HepG2 (cell line): ENCODE data around the gene CAMKMT. TPM values are rescaled to one million over a fixed set of nuclear protein-coding genes. Genes with fewer than 3 reads are reported as not detected.

Experiments used
- HNF4G ChIP-seq, 2 experiments: sonication (generic) in 1 of 2; formaldehyde crosslinking in 1 of 2; IDR thresholded peaks; 2 replicates each; pipeline versions ENCODE4 v1.4.0 to v1.6.1; 2011 to 2020; ENCODE audit warnings: borderline replicate concordance in 2 of 2, low read depth in 2 of 2, mild to moderate bottlenecking in 2 of 2, low read length in 1 of 2, missing genetic modification reagents in 1 of 2, moderate library complexity in 1 of 2
- HOXA3 ChIP-seq: sonication (generic); formaldehyde crosslinking; IDR thresholded peaks from 2 replicates; pipeline ENCODE4 v1.5.0; 2020; ENCODE audit warnings: missing genetic modification reagents
- ISL2 ChIP-seq: sonication (generic); formaldehyde crosslinking; IDR thresholded peaks from 2 replicates; pipeline ENCODE4 v1.5.0; 2020; ENCODE audit warnings: missing genetic modification reagents
- KDM6A ChIP-seq: IDR thresholded peaks from 2 replicates; pipeline ENCODE4 v1.6.1; 2016; ENCODE audit warnings: low read depth
- KLF11 ChIP-seq: IDR thresholded peaks from 2 replicates; pipeline ENCODE4 v1.6.1; 2016; ENCODE audit warnings: missing compliant biosample characterization
- KMT2B ChIP-seq: IDR thresholded peaks from 2 replicates; pipeline ENCODE4 v1.6.1; 2016; ENCODE audit warnings: missing genetic modification reagents, missing compliant biosample characterization
- NFE2L1 ChIP-seq: sonication (generic); formaldehyde crosslinking; IDR thresholded peaks from 2 replicates; pipeline ENCODE4 v1.4.0; 2020; ENCODE audit warnings: missing genetic modification reagents, mild to moderate bottlenecking, borderline replicate concordance
- NKX3-1 ChIP-seq: sonication (generic); formaldehyde crosslinking; IDR thresholded peaks from 2 replicates; pipeline ENCODE4 v1.5.0; 2020; ENCODE audit warnings: missing genetic modification reagents
- REPIN1 ChIP-seq: sonication (generic); formaldehyde crosslinking; IDR thresholded peaks from 2 replicates; pipeline ENCODE4 v1.8.0; 2022; ENCODE audit warnings: missing genetic modification reagents, low read depth, mild to moderate bottlenecking, borderline replicate concordance
- TFDP1 ChIP-seq: IDR thresholded peaks from 2 replicates; pipeline ENCODE4 v1.6.1; 2016; ENCODE audit warnings: missing compliant biosample characterization, missing genetic modification reagents, borderline replicate concordance
- ZBTB44 ChIP-seq: sonication (generic); formaldehyde crosslinking; IDR thresholded peaks from 2 replicates; pipeline ENCODE4 v1.4.0; 2020; ENCODE audit warnings: missing genetic modification reagents
- ZFX ChIP-seq: sonication (generic); formaldehyde crosslinking; IDR thresholded peaks from 2 replicates; pipeline ENCODE4 v1.4.0; 2020; ENCODE audit warnings: mild to moderate bottlenecking, low read depth, missing genetic modification reagents, moderate library complexity
- ZHX1 ChIP-seq: sonication (generic); formaldehyde crosslinking; IDR thresholded peaks from 2 replicates; pipeline ENCODE4 v1.8.1; 2022; ENCODE audit warnings: low read depth, mild to moderate bottlenecking, missing genetic modification reagents
- ZNF12 ChIP-seq: sonication (generic); formaldehyde crosslinking; IDR thresholded peaks from 2 replicates; pipeline ENCODE4 v1.5.0; 2020; ENCODE audit warnings: missing genetic modification reagents
- ZNF34 ChIP-seq: sonication (generic); formaldehyde crosslinking; IDR thresholded peaks from 2 replicates; pipeline ENCODE4 v1.4.0; 2020; ENCODE audit warnings: mild to moderate bottlenecking, missing genetic modification reagents, borderline replicate concordance
- ZNF549 ChIP-seq: sonication (generic); formaldehyde crosslinking; IDR thresholded peaks from 2 replicates; pipeline ENCODE4 v1.5.0; 2020; ENCODE audit warnings: missing genetic modification reagents
- ZNF614 ChIP-seq: IDR thresholded peaks from 2 replicates; pipeline ENCODE4 v1.6.1; 2018; ENCODE audit warnings: missing biosample characterization, missing genetic modification reagents, inconsistent platforms, borderline replicate concordance
- polyA plus RNA-seq, 8 experiments: library from polyadenylated mRNA; depleted of rRNA in 3 of 8; stranded (reverse) in 7 of 8; unstranded in 1 of 8; fragments of >200 nt; fragmentation: Illumina TruSeq in 4 of 8; extraction: Trizol in 4 of 8; gene quantifications; 2 replicates each; pipeline versions ENCODE4 v1.2.1 to v1.2.3, GENCODE V29; 2011 to 2016; ENCODE audit warnings: low read depth in 4 of 8, missing spikeins in 1 of 8, mixed read lengths in 1 of 8; ENCODE audit not compliant: insufficient read depth in 1 of 8
- total RNA-seq, 5 experiments: library from RNA; depleted of rRNA; stranded (reverse); fragments of >200 nt; fragmentation: Illumina TruSeq; extraction: Trizol; gene quantifications; 2 replicates each; pipeline ENCODE4 v1.2.3, GENCODE V29; 2016; ENCODE audit warnings: low read depth in 1 of 5

Gene CAMKMT
- total and polyA plus RNA-seq, 2 of the 13 experiments (the other 11 are each of a cell fraction or from before 2014, with no cell fraction given), result 6.9 to 20.8 TPM

- TF ChIP-seq KLF11 (CRISPR knock-in tag) (peak; percentile 21; the same call in 1 of the 2 replicates), HNF4G (IDR thresholded peaks at IDR 0.05; ENCODE audit: borderline replicate concordance, low read depth, low read length) (no peak), HNF4G (CRISPR knock-in tag; IDR thresholded peaks at IDR 0.05; ENCODE audit: borderline replicate concordance, low read depth) (peak; percentile 31; the same call in 1 of the 2 replicates), KDM6A (CRISPR knock-in tag) (peak; percentile 32; the same call in 1 of the 2 replicates), TFDP1 (CRISPR knock-in tag) (peak; percentile 46; the same call in 1 of the 2 replicates), ZHX1 (CRISPR knock-in tag) (peak; percentile 99), ZNF34 (CRISPR knock-in tag) (no peak), ISL2 (CRISPR knock-in tag) (peak; percentile 48; the same call in 1 of the 2 replicates), KMT2B (CRISPR knock-in tag) (peak; percentile 97), NFE2L1 (CRISPR knock-in tag) (no peak), ZNF549 (no peak), REPIN1 (CRISPR knock-in tag) (peak; percentile 63), ZBTB44 (CRISPR knock-in tag) (0 out of 2 replicates have a peak, but pooled peaks have one; percentile 15), ZFX (CRISPR knock-in tag) (peak; percentile 70), ZNF614 (peak; percentile 83; the same call in 1 of the 2 replicates), HOXA3 (CRISPR knock-in tag) (peak; percentile 99), ZNF12 (peak; percentile 13), NKX3-1 (peak; percentile 50)
Observed at GRCh38 chr2:44361330-44362206, at the start of gene CAMKMT, which contains the start of gene PREPL (continued).
